GM21515 (cell line): ENCODE measurements around the gene USP40.

Experiments used
- ATAC-seq: cut with Tn5 transposase; IDR thresholded peaks from one replicate; pipeline ENCODE4 v1.9.1; 2021; ENCODE audit not compliant: unreplicated experiment

Gene USP40

GRCh38 chr2:233563663-233564430 lies 2.7 kb downstream of the USP40 start:
- ATAC-seq: no peak

DNA sequence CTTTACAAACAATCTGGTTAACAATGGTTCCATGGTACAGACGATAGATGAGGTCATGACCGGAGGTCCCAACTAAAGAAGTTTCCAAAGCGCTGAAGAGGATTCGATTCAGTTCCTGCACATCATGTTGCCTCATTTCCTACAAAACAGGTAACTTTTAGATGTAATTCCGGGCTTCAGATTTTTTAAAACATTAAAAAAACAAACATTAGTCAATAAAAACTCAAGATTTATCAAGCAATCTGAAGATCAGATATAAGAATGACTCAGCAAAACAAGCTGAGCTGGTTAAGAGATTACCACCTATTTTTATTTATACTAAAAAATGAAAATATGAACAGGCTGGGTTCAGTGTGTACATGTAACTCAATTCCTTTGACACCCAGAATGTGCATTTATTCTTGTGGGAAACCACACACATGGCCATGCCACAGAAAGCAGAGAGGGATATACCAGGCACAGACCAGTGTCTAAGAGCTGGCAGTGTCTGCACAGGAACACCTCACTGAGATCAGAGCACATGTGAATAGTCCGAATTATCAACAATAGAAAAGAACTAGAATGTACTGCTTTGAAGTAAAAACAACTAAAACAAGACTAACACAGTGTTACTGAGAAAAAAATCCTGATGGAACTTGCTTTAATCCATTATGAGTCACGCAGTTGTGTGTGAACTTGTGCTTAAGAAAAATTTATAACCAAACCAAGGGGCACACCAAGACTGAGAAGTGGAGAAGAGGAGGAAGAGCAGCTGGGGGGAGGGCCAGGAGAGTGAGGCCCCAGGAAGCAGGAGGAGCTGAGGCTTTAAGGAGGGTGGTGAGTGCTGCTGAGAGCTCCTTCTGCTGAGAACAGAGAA lies 9.5 kb downstream of the USP40 start:
- no peak for ATAC-seq

GRCh38 chr2:233553366-233553765 lies 13.2 kb downstream of the USP40 start:
- no peak for ATAC-seq

DNA sequence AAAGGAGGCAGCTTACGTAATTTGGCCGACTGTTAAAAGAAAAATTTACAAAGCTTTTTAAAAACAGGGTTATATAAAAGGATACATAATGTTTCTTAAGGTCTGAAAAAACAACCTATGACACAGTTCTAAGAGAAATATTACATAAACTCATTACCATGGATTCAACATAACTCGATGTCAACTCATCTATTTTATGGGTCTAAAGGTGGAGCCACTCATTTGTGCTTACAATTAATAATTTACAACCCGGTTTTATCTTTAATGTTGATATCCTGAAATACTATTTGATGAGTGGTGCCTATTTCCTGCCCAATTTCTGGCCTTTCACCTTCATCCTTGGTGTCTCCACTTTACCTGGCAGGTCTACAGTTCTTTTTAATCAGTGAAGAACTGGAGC lies 15.1 kb downstream of the USP40 start:
- no peak for ATAC-seq

- no peak for ATAC-seq
These were observed 19.8 kb downstream of the USP40 start for GRCh38 chr2:233546774-233547173.

DNA sequence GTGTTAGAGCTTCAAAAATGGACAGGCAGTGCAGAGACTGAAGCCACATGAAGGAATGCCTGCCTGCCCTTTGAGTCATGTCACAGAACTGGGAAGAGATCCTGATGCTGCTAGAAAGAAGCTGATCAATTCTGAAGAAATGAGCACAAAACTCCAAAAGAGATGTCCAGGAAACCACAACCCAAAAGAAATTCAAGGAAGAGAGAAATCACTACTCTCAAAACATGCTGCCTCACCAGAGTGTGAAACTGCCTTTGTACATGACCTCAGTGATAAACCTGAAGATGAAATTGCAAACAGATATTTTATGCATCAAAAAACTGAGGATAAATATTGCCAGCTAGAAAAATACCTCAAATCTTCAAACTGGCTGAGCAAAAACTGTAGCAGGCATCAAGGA lies 20.5 kb downstream of the USP40 start:
- ATAC-seq: no peak

- no peak for ATAC-seq
These were observed 22.4 kb downstream of the USP40 start for GRCh38 chr2:233544200-233544610.

GRCh38 chr2:233542507-233542906 lies 24.1 kb downstream of the USP40 start:
- no peak for ATAC-seq

- no peak for ATAC-seq
These were observed 27.8 kb downstream of the USP40 start for GRCh38 chr2:233538741-233539140.

- no peak for ATAC-seq
These were observed 31.3 kb downstream of the USP40 start for GRCh38 chr2:233535271-233535670.

- ATAC-seq: no peak
These were observed 33.6 kb downstream of the USP40 start for GRCh38 chr2:233532971-233533370.

GRCh38 chr2:233531955-233532354 lies 34.6 kb downstream of the USP40 start:
- ATAC-seq: no peak

- no peak for ATAC-seq
These were observed 36.2 kb downstream of the USP40 start for GRCh38 chr2:233530381-233530780.

GRCh38 chr2:233528182-233528581 lies 38.4 kb downstream of the USP40 start:
- ATAC-seq: no peak

DNA sequence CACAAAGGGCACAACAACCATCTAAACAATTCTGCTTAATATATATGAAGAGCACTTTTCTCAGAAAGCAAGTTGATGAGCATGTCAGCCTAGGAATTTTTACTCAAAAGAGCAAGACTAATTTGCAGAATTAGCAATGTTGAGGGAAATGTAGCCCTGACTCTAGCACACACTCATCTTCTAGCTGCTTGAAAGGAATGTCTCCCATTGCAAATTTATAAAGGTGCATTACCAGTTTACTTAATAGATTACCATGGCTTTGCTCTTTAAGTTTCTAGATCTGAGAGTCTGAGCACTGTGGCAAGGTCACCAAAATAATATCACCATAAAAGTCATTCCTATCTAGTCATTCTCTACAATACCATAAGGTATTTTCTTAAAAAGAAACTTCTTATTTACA lies 40.8 kb downstream of the USP40 start:
- no peak for ATAC-seq

GRCh38 chr2:233519787-233520611 lies 46.6 kb downstream of the USP40 start:
- peak; percentile 93 for ATAC-seq

DNA sequence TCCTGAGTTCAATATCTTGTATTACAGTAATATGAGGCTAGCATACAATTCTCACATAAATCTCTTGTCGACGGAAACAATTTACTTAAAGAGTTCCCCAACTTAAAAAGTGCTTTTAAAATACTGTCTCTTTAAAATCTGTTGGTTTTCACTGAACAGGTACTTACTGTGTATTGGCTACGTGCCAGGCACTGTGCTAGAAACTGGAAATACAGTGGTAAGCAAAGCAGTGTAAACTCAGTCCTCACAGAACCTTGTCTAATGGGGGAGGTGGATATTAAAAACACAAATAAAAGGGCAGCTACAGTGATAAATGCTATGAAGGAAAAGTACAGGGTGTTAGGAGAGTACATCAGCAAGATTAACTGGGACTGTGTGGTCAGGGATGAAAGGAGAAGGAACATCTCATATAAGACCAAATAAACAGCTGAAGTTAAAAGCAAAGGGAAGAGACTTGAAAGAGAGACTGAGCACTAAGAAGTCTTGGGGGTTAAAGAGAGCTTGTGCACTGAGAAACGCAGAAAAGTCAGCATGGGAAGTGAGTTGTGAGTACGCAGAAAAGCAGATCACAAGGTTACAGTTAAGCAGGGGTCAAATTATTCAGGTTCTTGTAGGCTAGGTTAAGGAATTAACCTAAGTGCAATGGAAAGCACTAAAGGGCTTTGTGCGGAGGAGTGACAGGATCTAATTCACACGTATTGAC lies 52.5 kb downstream of the USP40 start:
- ATAC-seq: no peak

- no peak for ATAC-seq
These were observed 62.5 kb downstream of the USP40 start for GRCh38 chr2:233503947-233504637.

DNA sequence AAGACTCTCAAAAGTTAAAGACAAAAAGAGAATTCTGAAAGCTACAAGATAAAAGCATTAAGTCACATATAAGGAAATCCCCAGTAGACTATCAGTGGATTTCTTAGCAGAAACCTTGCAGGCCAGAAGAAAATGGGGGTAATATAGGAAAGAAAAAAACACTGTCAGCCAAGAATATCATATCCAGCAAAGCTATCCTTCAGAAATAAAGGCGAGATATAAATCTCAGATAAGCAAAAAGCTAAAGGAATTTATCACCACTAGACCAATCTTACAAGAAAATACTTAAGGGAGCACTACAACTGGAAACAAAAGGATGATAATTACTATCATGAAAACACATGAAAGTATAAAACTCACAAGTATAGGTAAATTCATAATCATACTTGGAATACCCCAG lies 63.1 kb downstream of the USP40 start:
- no peak for ATAC-seq
